Tibial nerve (tissue), 4 donors: ENCODE measurements around the gene PCDH11X. TPM values are rescaled to one million over a fixed set of nuclear protein-coding genes. Genes with fewer than 3 reads are reported as not detected.
"Not testable (repeated sequence)": the region's sequence is repeated elsewhere in the genome, so short reads cannot be mapped to it uniquely, and the experiment has no call there.

Source experiments
- DNase-seq, 2 donors: peaks; one replicate each; pipeline ENCODE4 v3.0.0-alpha.2; 2019; ENCODE audit warnings: low spot score in 2 of 2
- H3K27ac ChIP-seq, 4 donors: fragments of 200-600 bp; sonication (generic) in 3 of 4; one replicate each; pipeline ENCODE4 v1.5.1; 2017 to 2019; ENCODE audit warnings: mild to moderate bottlenecking in 1 of 4
- H3K27me3 ChIP-seq, 2 donors: fragments of 200-600 bp; sonication (generic) in 1 of 2; one replicate each; pipeline versions ENCODE4 v1.5.1 to v1.6.0; 2017 to 2019
- H3K36me3 ChIP-seq, 3 donors: fragments of 200-600 bp; sonication (generic); one replicate each; pipeline ENCODE4 v1.5.1; 2018 to 2019
- H3K4me1 ChIP-seq, 4 donors: fragments of 200-600 bp; sonication (generic) in 3 of 4; one replicate each; pipeline ENCODE4 v1.5.1; 2017 to 2019
- H3K4me3 ChIP-seq, 4 donors: fragments of 200-600 bp; sonication (generic) in 3 of 4; one replicate each; pipeline ENCODE4 v1.5.1; 2017 to 2019; ENCODE audit warnings: mild to moderate bottlenecking in 1 of 4, moderate library complexity in 1 of 4
- H3K9me3 ChIP-seq, 4 donors: fragments of 200-600 bp; sonication (generic) in 3 of 4; one replicate each; pipeline ENCODE4 v1.5.1; 2017 to 2019
- CTCF ChIP-seq, 5 experiments: fragments of 200-600 bp in 3 of 5; fragments of 450-650 bp in 2 of 5; sonication (generic) in 3 of 5; IDR thresholded peaks; one replicate each; pipeline ENCODE4 v1.5.1; 2016 to 2019; ENCODE audit warnings: antibody characterized with exemption in 5 of 5, mild to moderate bottlenecking in 3 of 5, moderate library complexity in 2 of 5
- WGBS, 2 donors: methylation state at CpG; one replicate each; pipeline ENCODE4 v1.1.5; 2018; 5-methylcytosine and 5-hydroxymethylcytosine counted together
- total RNA-seq, 4 donors: library from RNA; depleted of rRNA; stranded (reverse); fragments of >200 nt; gene quantifications; one replicate each; pipeline ENCODE4 v1.1.0, GENCODE V29; 2016

The PCDH11X gene
- 1 to 10 TPM in 2 of 4 donors, under 1 TPM in 2; 0.39 to 2.4 (median 1.2) TPM for total RNA-seq

- 4% methylated on average over 5 of the region's 24 CpGs; no CpG with 5 or more reads in 1 of the 2 donors for WGBS, 2 donors
These were observed at the start of gene PCDH11X for GRCh38 chrX:91779135-91779534. PCDH11X (plus strand) TSS chrX:91779375; CDS start chrX:91835505, 56,130 bp downstream.

GRCh38 chrX:91747446-91747845 is 31.7 kb upstream of the PCDH11X start:
- H3K36me3 ChIP-seq, H3K4me1 ChIP-seq, DNase-seq, H3K27me3 ChIP-seq, H3K9me3 ChIP-seq, H3K4me3 ChIP-seq, H3K27ac ChIP-seq: not testable (repeated sequence)
- 64% methylated on average over 2 of the region's 4 CpGs; no CpG with 5 or more reads in 1 of the 2 donors for WGBS, 2 donors

More at GRCh38 chrX:91779135-91779534, at the start of gene PCDH11X:
- H3K4me1 ChIP-seq, H3K27ac ChIP-seq, H3K36me3 ChIP-seq, H3K9me3 ChIP-seq, DNase-seq: not testable (repeated sequence)
- Histone ChIP-seq H3K4me3 (peak within 1 kb of the TSS in 2 of 4 donors; percentile 4 to 34), H3K27me3 (peaks cover 0 to 52% of the 10 kb centered on the region in 2 donors)

GRCh38 chrX:91753022-91753421 is 26.2 kb upstream of the PCDH11X start:
- not testable (repeated sequence) for H3K4me1 ChIP-seq, H3K27me3 ChIP-seq, H3K4me3 ChIP-seq, DNase-seq, H3K9me3 ChIP-seq, H3K27ac ChIP-seq, H3K36me3 ChIP-seq
- 80 to 81% methylated on average over 1 to 17 of the region's 17 CpGs for WGBS, 2 donors

- not testable (repeated sequence) for H3K27me3 ChIP-seq, DNase-seq, H3K36me3 ChIP-seq, H3K4me3 ChIP-seq, H3K4me1 ChIP-seq, H3K27ac ChIP-seq, H3K9me3 ChIP-seq
- 24 to 25% methylated on average over 3 to 4 of the region's 9 CpGs for WGBS, 2 donors
- peak in 1 of 5 experiments; percentile 11 for TF ChIP-seq CTCF (IDR thresholded peaks at IDR 0.05)
These were observed 8.3 kb upstream of the PCDH11X start for GRCh38 chrX:91770619-91771488.

- H3K27me3 ChIP-seq = peaks cover 0 to 18% of the 10 kb centered on the region in 2 donors
- WGBS, 2 donors = 37 to 38% methylated on average over 3 of the region's 3 CpGs
- H3K36me3 ChIP-seq, H3K4me3 ChIP-seq, H3K9me3 ChIP-seq, DNase-seq, H3K27ac ChIP-seq, H3K4me1 ChIP-seq: not testable (repeated sequence)
These were observed 5.2 kb upstream of the PCDH11X start for GRCh38 chrX:91773943-91774342.

GRCh38 chrX:91780008-91780407 is 833 bp downstream of the PCDH11X start:
- not testable (repeated sequence) for H3K4me1 ChIP-seq, H3K27ac ChIP-seq, DNase-seq, H3K36me3 ChIP-seq, H3K9me3 ChIP-seq
- H3K4me3 ChIP-seq = peak overlapping the region in 2 of 4 donors; percentile 4 to 31
- H3K27me3 ChIP-seq = peaks cover 0 to 48% of the 10 kb centered on the region in 2 donors
- WGBS, 2 donors = 3 to 7% methylated on average over 11 to 15 of the region's 17 CpGs

- WGBS, 2 donors = 1 to 6% methylated on average over 16 to 23 of the region's 23 CpGs
- not testable (repeated sequence) for H3K9me3 ChIP-seq, H3K36me3 ChIP-seq, H3K4me1 ChIP-seq, DNase-seq, H3K27ac ChIP-seq
- peak overlapping the region in 1 of 4 donors; percentile 31 for H3K4me3 ChIP-seq
- peaks cover 0 to 51% of the 10 kb centered on the region in 2 donors for H3K27me3 ChIP-seq
These were observed 1.5 kb downstream of the PCDH11X start for GRCh38 chrX:91780698-91781097.

- not testable (repeated sequence) for H3K4me1 ChIP-seq, H3K27ac ChIP-seq
- 3 to 5% methylated on average over 5 to 42 of the region's 58 CpGs for WGBS, 2 donors
These were observed 2.6 kb downstream of the PCDH11X start for GRCh38 chrX:91781553-91782298.

GRCh38 chrX:91782825-91783224 is 3.6 kb downstream of the PCDH11X start:
- H3K36me3 ChIP-seq, DNase-seq, H3K4me1 ChIP-seq, H3K27ac ChIP-seq, H3K9me3 ChIP-seq, H3K4me3 ChIP-seq: not testable (repeated sequence)
- peaks cover 0 to 46% of the 10 kb centered on the region in 2 donors for H3K27me3 ChIP-seq
- 12 to 14% methylated on average over 8 of the region's 8 CpGs for WGBS, 2 donors

More at GRCh38 chrX:91781553-91782298, 2.6 kb downstream of the PCDH11X start:
- Histone ChIP-seq H3K27me3 (peaks cover 0 to 54% of the 10 kb centered on the region in 2 donors), H3K4me3 (peak overlapping the region in 1 of 4 donors; percentile 31)
- H3K36me3 ChIP-seq, DNase-seq, H3K9me3 ChIP-seq: not testable (repeated sequence)

GRCh38 chrX:91817537-91817936 is 38.4 kb downstream of the PCDH11X start:
- not testable (repeated sequence) for H3K36me3 ChIP-seq, H3K27ac ChIP-seq, DNase-seq, H3K4me1 ChIP-seq, H3K27me3 ChIP-seq, H3K9me3 ChIP-seq, H3K4me3 ChIP-seq
- 68 to 70% methylated on average over 3 of the region's 3 CpGs for WGBS, 2 donors

- H3K27me3 ChIP-seq, H3K27ac ChIP-seq, H3K4me1 ChIP-seq, H3K36me3 ChIP-seq, DNase-seq, H3K9me3 ChIP-seq, H3K4me3 ChIP-seq: not testable (repeated sequence)
- 90 to 98% methylated on average over 22 to 24 of the region's 24 CpGs for WGBS, 2 donors
These were observed 46.1 kb downstream of the PCDH11X start for GRCh38 chrX:91825321-91825720.
